HG02798 (cell line): ENCODE results near the gene ZFAND3.

Experiments used
- ATAC-seq: cut with Tn5 transposase; IDR thresholded peaks from one replicate; pipeline ENCODE4 v1.9.1; 2021; ENCODE audit warnings: mild to moderate bottlenecking; ENCODE audit not compliant: unreplicated experiment, poor library complexity

ZFAND3 gene

GRCh38 chr6:37794825-37795224 is 24.7 kb upstream of the ZFAND3 start:
- no peak for ATAC-seq

GRCh38 chr6:37798436-37799262 is 20.9 kb upstream of the ZFAND3 start:
- ATAC-seq = no peak

- no peak for ATAC-seq
Measured at GRCh38 chr6:37799263-37799644, 20.3 kb upstream of the ZFAND3 start.

GRCh38 chr6:37800703-37801604 is 18.6 kb upstream of the ZFAND3 start:
- no peak for ATAC-seq

- ATAC-seq = no peak
Measured at GRCh38 chr6:37801605-37801940, 18.0 kb upstream of the ZFAND3 start.

- no peak for ATAC-seq
Measured at GRCh38 chr6:37802810-37803209, 16.7 kb upstream of the ZFAND3 start.

GRCh38 chr6:37804586-37804985 is 14.9 kb upstream of the ZFAND3 start:
- no peak for ATAC-seq

- no peak for ATAC-seq
Measured at GRCh38 chr6:37806213-37806612, 13.3 kb upstream of the ZFAND3 start.

GRCh38 chr6:37807656-37808055 is 11.9 kb upstream of the ZFAND3 start:
- no peak for ATAC-seq

- no peak for ATAC-seq
Measured at GRCh38 chr6:37809197-37809543, 10.4 kb upstream of the ZFAND3 start.

GRCh38 chr6:37812841-37813240 is 6.7 kb upstream of the ZFAND3 start:
- no peak for ATAC-seq

GRCh38 chr6:37814374-37814773 is 5.2 kb upstream of the ZFAND3 start:
- ATAC-seq = no peak

- no peak for ATAC-seq
Measured at GRCh38 chr6:37816599-37817375, 2.7 kb upstream of the ZFAND3 start.

GRCh38 chr6:37818536-37819176 is 871 bp upstream of the ZFAND3 start:
- peak; percentile 79 for ATAC-seq

GRCh38 chr6:37819802-37820717 is 533 bp downstream of the ZFAND3 start:
- ATAC-seq = no peak

- ATAC-seq = no peak
Measured at GRCh38 chr6:37820718-37821079, 1.2 kb downstream of the ZFAND3 start.

- no peak for ATAC-seq
Measured at GRCh38 chr6:37821446-37821845, 1.9 kb downstream of the ZFAND3 start.

GRCh38 chr6:37822851-37823682 is 3.5 kb downstream of the ZFAND3 start:
- no peak for ATAC-seq

GRCh38 chr6:37824170-37824569 is 4.6 kb downstream of the ZFAND3 start:
- no peak for ATAC-seq
